Mononuclear cell (primary cell): ENCODE results near the gene LRRC43. TPM values are rescaled to one million over a fixed set of nuclear protein-coding genes. Genes with fewer than 3 reads are reported as not detected.

Experiments
- H3K27me3 ChIP-seq: 2 replicates; pipeline ENCODE4 v1.6.0; 2011; ENCODE audit warnings: low read length, control low read depth; ENCODE audit not compliant: insufficient read depth
- H3K4me1 ChIP-seq: 2 replicates; pipeline ENCODE4 v1.5.1; 2011; ENCODE audit warnings: mild to moderate bottlenecking, low read length, control low read depth; ENCODE audit not compliant: insufficient read depth
- H3K4me3 ChIP-seq: 2 replicates; pipeline ENCODE4 v1.5.1; 2011; ENCODE audit warnings: mild to moderate bottlenecking, low read length, moderate library complexity
- H3K9me3 ChIP-seq: 2 replicates; pipeline ENCODE4 v1.5.1; 2011; ENCODE audit warnings: low read depth, mild to moderate bottlenecking, control low read depth, low read length
- total RNA-seq: library from RNA; depleted of rRNA; stranded (reverse); fragments of >200 nt; gene quantifications from one replicate; pipeline ENCODE4 v1.2.3, GENCODE V29; 2012

The LRRC43 gene, protein sequence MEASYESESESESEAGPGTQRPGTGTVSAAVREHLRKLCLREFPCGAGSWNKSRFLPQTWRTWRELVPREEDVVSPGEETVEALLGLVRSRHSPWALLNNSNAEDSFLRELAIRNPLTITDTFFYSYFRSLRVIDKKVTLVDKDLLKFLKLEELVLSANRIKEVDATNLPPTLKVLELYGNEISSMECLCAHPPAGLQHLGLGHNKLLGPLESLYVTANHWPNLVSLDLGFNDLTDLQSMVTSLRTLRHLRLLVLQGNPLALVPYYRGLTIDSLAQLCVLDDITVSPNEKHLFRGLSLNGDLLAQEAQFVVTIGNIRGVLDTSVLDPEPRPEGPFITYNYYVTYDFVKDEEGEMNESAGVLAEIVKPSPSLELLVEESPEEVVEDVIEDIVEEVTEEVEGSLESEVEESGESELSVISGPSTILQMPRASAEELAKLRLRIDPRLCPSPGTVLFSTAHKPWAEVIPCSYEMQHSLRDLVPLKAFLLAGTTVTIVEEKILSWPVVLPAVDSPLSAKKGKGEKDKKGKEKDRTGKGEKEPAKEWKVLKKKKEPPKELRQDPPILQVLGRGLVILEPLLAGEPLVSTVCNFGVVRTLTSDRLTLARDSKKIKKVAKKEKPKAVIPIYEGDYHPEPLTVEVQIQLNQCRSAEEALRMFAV
- total RNA-seq: 0.52 TPM

DNA sequence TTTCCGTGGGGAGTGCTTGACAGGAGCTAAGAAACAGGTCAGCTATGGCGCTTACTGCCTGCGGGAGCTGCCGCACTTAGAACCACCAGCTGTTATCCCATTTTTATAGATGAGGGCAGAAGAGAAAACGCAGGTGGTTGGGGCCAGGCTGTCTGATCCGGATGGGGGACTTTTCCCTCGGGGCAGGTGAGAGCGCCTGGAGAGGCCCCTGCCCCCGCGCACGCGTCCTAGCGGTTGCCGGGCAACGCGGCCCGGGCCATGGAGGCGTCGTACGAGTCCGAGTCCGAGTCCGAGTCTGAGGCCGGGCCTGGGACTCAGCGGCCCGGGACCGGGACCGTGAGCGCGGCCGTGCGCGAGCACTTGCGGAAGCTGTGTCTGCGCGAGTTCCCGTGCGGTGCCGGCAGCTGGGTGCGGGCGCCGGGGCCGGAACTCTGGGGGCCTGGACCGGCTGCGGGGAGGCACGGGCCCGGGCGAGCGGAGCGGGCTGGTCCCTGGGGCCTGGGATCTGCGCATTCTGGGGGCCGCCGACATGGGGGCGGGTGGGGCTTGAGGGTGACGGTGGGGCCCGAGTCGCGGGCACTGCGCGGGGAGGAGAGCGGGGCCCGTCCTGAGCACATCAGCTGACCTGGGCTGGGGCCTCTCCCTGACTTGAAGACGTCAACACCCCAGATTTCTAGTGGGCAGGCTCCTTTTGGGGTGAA is at the start of gene LRRC43:
LRRC43 (plus strand) TSS at position 237 of the 701 bp plus-strand sequence; CDS start at position 259, 22 bp downstream.
- H3K27me3 ChIP-seq: peaks cover 3% of the 10 kb centered on the region
- peaks cover 22% of the 10 kb centered on the region for H3K4me1 ChIP-seq
- H3K4me3 ChIP-seq: peak within 1 kb of the TSS; percentile 35
- H3K9me3 ChIP-seq: no peaks in the 10 kb centered on the region

DNA sequence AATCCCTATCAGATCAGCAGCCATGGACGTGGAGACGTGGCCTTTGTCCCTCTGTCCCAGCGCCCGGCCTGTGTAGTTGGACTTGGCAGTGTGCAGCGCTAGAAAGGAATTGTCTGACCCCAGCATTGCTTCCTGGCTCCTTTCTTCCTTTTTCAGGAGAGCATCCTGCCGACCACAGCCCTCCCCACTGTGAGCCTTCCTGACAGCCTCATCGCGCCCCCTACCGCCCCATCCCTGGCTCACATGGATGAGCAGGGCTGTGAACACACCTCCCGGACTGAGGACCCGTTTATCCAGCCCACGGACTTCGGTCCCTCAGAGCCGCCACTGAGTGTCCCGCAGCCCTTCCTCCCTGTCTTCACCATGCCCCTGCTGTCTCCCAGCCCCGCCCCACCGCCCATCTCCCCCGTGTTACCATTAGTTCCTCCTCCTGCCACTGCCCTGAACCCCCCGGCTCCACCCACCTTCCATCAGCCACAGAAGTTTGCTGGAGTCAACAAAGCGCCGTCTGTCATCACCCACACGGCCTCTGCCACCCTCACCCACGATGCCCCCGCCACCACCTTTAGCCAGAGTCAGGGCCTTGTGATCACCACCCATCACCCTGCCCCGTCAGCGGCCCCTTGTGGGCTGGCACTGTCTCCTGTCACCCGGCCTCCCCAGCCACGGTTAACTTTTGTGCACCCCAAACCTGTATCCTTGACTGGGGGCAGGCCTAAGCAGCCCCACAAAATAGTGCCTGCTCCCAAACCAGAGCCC is 49.6 kb upstream of the LRRC43 start:
- H3K4me1 ChIP-seq: no peaks in the 10 kb centered on the region
- no peaks in the 10 kb centered on the region for H3K9me3 ChIP-seq
- no peaks in the 10 kb centered on the region for H3K27me3 ChIP-seq
- no peak overlapping the region for H3K4me3 ChIP-seq

DNA sequence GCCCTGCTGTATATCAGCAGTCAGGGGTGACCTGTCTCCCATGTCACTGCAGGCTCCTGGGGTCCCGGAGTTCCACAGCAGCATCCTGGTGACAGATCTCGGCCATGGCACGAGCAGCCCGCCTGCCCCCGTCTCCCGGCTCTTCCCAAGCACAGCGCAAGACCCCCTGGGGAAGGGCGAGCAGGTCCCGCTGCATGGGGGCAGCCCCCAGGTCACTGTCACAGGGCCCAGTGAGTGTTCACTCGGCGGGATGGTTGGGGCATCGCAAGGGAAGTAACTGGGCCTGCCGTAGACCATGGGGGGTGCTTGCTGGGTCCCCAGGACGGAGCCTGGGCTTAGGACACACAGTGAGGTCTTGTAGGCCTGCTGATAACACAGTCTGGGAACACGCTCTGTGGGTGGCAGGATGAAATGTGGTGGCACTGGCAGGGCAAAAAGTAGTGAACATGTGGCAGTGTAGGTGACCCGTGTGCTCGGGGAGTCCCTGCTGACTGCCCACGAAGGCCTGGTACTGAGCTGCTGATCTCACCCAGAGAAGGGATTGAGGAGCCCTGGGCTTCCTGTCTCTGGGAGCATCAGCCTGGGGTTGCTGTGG is 47.4 kb upstream of the LRRC43 start:
- no peaks in the 10 kb centered on the region for H3K27me3 ChIP-seq

DNA sequence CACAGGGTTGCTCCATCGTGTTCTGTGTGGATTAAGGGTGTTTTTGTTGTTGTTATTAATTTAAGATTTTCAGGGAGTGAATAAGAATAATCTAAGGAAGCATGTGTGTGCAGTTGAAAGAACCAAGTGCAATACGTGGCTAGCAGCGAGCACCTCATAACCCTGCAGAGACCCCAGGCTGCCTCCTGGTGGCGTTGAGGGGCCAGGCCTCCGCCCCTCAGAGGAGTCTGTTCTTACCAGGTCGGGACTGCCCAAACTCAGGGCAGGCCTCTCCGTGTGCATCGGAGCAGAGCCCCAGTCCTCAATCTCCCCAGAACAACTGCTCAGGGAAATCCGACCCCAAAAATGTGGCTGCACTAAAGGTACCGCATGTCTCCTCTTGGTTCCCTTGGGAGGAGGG is 45.7 kb upstream of the LRRC43 start:
- no peaks in the 10 kb centered on the region for H3K9me3 ChIP-seq
- H3K4me1 ChIP-seq: no peaks in the 10 kb centered on the region
- H3K4me3 ChIP-seq: no peak overlapping the region
- H3K27me3 ChIP-seq: no peaks in the 10 kb centered on the region

More for the DNA sequence above, 47.4 kb upstream of the LRRC43 start:
- Histone ChIP-seq H3K4me1 (no peaks in the 10 kb centered on the region), H3K4me3 (no peak overlapping the region), H3K9me3 (no peaks in the 10 kb centered on the region)

DNA sequence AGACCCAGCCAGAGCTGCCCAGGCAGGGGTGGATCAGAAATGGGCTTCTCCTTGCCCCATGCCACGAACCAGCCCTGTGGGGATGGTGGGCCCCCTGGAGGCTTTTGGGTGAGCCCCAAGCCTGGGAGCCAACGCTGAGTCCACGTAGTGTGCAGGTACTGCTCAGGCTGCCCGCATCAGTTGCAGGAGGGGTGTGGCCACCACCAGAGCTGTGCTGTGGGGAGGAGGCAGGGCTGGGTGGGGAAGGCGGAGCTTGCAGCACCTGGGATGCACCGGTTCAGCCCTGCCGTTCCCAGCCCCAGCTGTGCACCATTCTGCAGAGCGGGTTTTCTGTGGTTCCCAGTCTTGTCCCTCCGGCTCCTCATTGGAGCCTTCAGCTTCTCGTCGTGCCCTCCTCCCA is 45.2 kb upstream of the LRRC43 start:
- H3K4me1 ChIP-seq: no peaks in the 10 kb centered on the region
- no peaks in the 10 kb centered on the region for H3K9me3 ChIP-seq
- no peak overlapping the region for H3K4me3 ChIP-seq
- no peaks in the 10 kb centered on the region for H3K27me3 ChIP-seq

DNA sequence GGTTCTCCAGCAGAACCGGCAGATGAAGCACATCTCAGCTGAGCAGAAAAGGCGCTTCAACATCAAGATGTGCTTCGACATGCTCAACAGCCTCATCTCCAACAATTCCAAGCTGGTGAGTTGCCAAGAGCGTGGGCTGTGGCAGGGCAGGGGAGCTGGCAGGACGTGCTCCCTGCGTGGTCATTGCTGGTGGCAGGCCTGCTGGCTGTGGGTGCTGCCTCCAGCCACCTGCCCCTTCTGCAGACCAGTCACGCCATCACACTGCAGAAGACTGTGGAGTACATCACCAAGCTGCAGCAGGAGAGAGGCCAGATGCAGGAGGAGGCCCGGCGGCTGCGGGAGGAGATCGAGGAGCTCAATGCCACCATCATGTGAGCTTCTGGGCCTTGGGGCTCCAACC is 44.7 kb upstream of the LRRC43 start:
- Histone ChIP-seq H3K27me3 (no peaks in the 10 kb centered on the region), H3K4me3 (no peak overlapping the region), H3K4me1 (no peaks in the 10 kb centered on the region), H3K9me3 (no peaks in the 10 kb centered on the region)

DNA sequence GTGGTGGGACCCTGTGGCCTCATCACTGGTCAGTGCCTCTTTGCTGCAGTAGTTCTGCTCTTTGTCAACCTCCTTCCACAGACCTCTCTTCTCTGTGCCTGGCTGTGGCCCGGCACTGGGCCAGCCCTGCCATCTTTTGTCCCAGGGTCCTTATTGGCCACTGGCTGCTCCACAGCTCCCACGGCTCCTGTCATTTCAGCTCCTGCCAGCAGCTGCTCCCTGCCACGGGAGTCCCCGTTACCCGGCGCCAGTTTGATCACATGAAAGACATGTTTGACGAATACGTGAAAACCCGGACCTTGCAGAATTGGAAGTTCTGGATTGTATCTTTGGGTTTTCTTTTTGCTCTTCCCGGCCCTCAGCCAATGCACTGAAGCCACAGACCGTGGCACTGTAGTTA is 44.3 kb upstream of the LRRC43 start:
- H3K27me3 ChIP-seq: no peaks in the 10 kb centered on the region
- H3K4me3 ChIP-seq: no peak overlapping the region
- no peaks in the 10 kb centered on the region for H3K9me3 ChIP-seq
- no peaks in the 10 kb centered on the region for H3K4me1 ChIP-seq

DNA sequence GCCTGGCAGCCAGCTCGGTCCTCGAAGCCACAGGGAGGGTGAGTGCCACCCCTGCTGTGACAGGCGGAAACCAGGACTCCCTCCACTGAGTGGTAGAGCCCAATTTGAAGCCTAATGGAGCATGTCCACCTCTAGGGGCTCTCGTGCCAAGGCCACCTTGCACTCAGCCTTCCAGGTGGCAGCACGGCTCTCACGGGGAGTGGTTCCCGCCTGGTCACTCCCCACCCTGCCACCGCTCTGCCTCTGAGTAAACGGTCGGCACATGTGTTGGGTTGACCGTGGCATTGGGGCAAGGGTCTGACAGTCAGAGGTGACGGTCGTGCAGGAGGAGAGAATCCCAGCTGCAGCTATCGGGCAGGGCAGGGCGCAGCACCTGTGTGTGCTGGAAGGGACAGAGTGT is 43.7 kb upstream of the LRRC43 start:
- no peak overlapping the region for H3K4me3 ChIP-seq
- H3K4me1 ChIP-seq: no peaks in the 10 kb centered on the region
- H3K9me3 ChIP-seq: no peaks in the 10 kb centered on the region
- no peaks in the 10 kb centered on the region for H3K27me3 ChIP-seq

DNA sequence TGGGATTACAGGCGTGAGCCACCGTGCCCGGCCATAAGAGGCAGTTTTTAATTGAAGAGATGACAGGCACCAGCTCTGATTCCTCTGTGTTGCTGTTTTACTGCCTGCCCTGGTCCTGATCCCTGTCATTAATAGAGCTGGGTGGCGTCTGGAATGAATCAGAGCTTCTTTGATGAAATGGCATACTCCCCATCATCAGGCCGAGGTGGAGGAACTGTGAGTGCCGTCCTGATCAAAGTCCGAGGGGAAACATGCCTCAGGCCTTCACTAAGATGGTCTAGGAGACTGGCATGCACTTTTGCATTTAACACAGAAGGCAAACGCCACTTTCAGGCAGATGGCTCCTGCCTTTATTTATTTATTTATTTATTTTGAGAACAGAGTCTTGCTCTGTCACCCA is 43.0 kb upstream of the LRRC43 start:
- Histone ChIP-seq H3K4me3 (no peak overlapping the region), H3K4me1 (no peaks in the 10 kb centered on the region), H3K9me3 (no peaks in the 10 kb centered on the region), H3K27me3 (no peaks in the 10 kb centered on the region)

DNA sequence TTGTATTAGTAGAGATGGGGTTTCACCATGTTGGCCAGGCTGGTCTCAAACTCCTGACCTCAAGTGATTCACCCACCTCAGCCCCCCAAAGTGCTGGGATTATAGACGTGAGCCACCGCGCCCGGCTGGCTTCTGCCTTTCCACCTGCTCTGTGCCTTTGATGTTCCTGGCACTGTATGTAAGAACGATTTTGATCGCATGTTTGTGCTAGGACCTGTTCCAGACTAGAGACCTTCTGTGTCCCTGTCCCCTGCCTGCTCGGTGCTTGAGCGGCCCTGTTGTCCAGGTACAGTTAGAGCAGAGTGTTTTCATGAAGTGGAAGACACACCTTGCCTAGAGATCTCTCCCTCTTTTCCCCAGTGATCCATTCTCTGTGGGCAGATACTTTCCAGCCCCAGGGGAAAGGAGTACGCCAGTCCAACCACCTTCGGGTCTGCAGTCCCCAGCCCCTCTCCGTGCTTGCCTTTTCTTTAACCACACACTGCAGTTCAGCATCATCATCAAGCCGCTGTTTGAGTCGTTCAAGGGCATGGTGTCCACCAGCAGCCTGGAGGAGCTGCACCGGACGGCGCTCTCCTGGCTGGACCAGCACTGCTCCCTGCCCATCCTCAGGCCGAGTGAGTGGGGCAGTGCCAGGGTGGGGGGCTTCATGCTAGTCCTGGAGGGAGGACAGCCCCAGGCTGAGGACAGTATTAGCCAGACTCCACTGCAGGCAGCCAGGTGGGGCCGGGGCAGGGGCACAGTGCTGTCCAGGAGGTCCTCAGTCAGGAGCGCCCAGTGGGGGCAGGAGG is 42.3 kb upstream of the LRRC43 start:
- no peaks in the 10 kb centered on the region for H3K4me1 ChIP-seq
- no peaks in the 10 kb centered on the region for H3K9me3 ChIP-seq
- H3K4me3 ChIP-seq: no peak overlapping the region
- no peaks in the 10 kb centered on the region for H3K27me3 ChIP-seq

DNA sequence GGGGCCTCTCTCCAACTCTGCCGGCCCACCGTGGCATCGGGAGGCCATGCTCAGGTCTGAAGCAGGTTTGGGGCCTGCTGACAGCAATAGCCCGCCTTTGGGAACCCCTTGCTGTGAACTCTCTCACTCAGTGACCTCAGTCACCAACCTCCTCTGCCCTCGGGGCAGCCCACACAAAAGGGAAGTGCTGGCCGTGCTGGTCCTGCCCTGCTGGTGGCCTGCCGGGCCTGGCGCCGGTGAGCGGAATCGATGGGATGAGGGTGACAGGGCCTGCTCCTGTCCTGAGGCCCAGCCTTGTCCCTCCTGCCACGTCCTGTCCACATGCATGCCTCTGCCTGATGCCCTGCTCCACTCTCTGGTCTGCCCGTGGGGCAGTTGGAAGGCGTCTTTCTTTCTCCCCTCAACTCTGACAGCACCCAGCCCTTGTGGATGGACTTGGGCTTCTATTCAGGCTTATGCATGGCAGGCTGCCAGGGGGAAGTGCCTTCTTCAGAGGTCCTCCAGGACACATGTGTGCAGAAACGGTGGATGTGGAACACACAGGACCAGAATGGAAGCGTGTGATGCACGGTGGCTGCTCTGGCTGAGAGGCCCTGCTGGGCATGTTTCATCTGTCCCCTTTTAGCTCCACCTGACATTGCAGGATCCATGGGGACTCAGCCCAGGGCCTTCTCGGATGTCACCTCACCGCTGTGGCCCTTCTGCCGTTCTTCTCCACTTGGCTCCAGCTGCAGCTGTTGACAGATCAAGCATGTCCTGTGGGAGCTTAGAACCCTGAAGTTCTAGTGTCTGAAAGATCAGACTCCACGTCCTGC is 40.8 kb upstream of the LRRC43 start:
- no peak overlapping the region for H3K4me3 ChIP-seq
- H3K9me3 ChIP-seq: no peaks in the 10 kb centered on the region
- H3K27me3 ChIP-seq: no peaks in the 10 kb centered on the region
- H3K4me1 ChIP-seq: no peaks in the 10 kb centered on the region

DNA sequence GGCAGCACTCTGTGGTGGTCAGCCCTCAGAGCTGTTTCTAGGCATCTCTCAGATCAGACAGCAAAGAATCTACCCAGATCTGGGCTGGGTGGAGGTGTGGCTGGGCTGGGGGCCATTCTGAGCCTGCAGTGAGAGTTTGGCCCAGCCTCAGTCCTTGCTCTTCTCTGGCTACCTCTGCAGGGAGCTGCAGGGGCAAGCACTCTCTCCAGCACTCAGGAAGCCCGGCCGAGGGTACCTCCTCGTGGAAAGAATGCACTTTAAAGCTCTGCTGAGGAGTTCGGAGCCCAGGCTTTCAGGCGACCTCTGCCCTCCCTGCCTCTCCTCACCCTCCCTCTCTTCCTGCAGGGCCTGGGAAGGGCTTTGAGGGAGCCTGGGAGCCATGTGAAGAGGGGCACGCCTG is 40.1 kb upstream of the LRRC43 start:
- H3K4me1 ChIP-seq: no peaks in the 10 kb centered on the region
- H3K27me3 ChIP-seq: no peaks in the 10 kb centered on the region
- no peaks in the 10 kb centered on the region for H3K9me3 ChIP-seq
- no peak overlapping the region for H3K4me3 ChIP-seq

DNA sequence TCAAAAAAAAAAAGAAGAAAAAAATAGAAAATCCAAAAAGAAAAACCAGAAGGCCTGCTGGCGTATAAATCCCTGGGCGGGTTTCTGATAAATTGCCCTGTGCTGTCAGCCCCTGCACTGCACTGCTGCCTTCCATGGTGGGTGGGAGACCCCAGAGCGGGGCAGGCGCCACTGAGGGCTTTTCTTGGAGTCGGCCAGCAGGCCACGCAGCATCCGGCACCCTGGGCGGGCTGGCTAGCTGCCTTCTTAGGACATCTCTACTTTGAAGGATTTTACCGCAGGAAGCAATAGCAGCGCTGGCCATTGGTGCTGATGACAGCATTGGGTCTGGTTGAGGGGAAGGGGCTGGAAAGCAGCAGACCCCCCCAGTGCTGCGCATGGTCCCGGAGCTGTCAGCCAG is 38.0 kb upstream of the LRRC43 start:
- Histone ChIP-seq H3K27me3 (no peaks in the 10 kb centered on the region), H3K4me1 (no peaks in the 10 kb centered on the region), H3K4me3 (no peak overlapping the region), H3K9me3 (no peaks in the 10 kb centered on the region)
